HepG2 (cell line): ENCODE data around the gene URB1. TPM values are rescaled to one million over a fixed set of nuclear protein-coding genes. Genes with fewer than 3 reads are reported as not detected.
A peak's percentile ranks its signal among the peaks of the same experiment; 100 is the strongest.

Experiments used
- CENPX ChIP-seq: sonication (generic); formaldehyde crosslinking; IDR thresholded peaks from 2 replicates; pipeline ENCODE4 v1.9.0; 2021; ENCODE audit warnings: mild to moderate bottlenecking, missing genetic modification reagents, moderate library complexity
- CSRNP2 ChIP-seq: sonication (generic); formaldehyde crosslinking; conservative IDR thresholded peaks from 2 replicates; pipeline ENCODE4 v1.8.0; 2022; ENCODE audit warnings: low read depth, missing genetic modification reagents
- HNF1B ChIP-seq: sonication (generic); formaldehyde crosslinking; IDR thresholded peaks from 2 replicates; pipeline ENCODE4 v1.5.1; 2020; ENCODE audit warnings: mild to moderate bottlenecking, moderate library complexity, missing genetic modification reagents
- HNRNPK ChIP-seq: fragments of 200-400 bp; formaldehyde crosslinking; IDR thresholded peaks from 2 replicates; pipeline ENCODE4 v1.6.1; 2018; ENCODE audit warnings: low read length, low read depth, moderate library complexity, mild to moderate bottlenecking; ENCODE audit not compliant: poor library complexity, severe bottlenecking
- JARID2 ChIP-seq: sonication (generic); formaldehyde crosslinking; IDR thresholded peaks from 2 replicates; pipeline ENCODE4 v1.8.1; 2023; ENCODE audit warnings: missing genetic modification reagents, inconsistent platforms; ENCODE audit not compliant: insufficient replicate concordance
- KDM5A ChIP-seq: fragments of 200-600 bp; sonication (generic); IDR thresholded peaks from 2 replicates; pipeline ENCODE4 v1.7.0; 2018; ENCODE audit warnings: antibody characterized with exemption, mild to moderate bottlenecking, low read length, borderline replicate concordance
- NCOR1 ChIP-seq: fragments of 200-600 bp; sonication (generic); IDR thresholded peaks from 2 replicates; pipeline ENCODE4 v1.7.0; 2017; ENCODE audit warnings: antibody characterized with exemption, low read length, borderline replicate concordance
- NR2C2 ChIP-seq: sonication (generic); formaldehyde crosslinking; IDR thresholded peaks from 2 replicates; pipeline ENCODE4 v1.4.0; 2020; ENCODE audit warnings: missing genetic modification reagents, mild to moderate bottlenecking, moderate library complexity, borderline replicate concordance
- POLR2A ChIP-seq, 2 experiments: IDR thresholded peaks; 2 replicates each; pipeline ENCODE4 v1.6.1; 2011; ENCODE audit warnings: low read depth in 2 of 2, low read length in 2 of 2, mild to moderate bottlenecking in 1 of 2, moderate library complexity in 1 of 2; ENCODE audit not compliant: insufficient read depth in 1 of 2
- POLR2AphosphoS5 ChIP-seq: IDR thresholded peaks from 2 replicates; pipeline ENCODE4 v1.6.1; 2012; ENCODE audit warnings: low read depth, low read length
- TBX2 ChIP-seq: sonication (generic); formaldehyde crosslinking; IDR thresholded peaks from 2 replicates; pipeline ENCODE4 v1.5.0; 2020; ENCODE audit warnings: missing genetic modification reagents, mild to moderate bottlenecking, borderline replicate concordance
- ZBTB40 ChIP-seq, 2 experiments: fragments of 450-650 bp in 1 of 2; sonication (generic) in 1 of 2; formaldehyde crosslinking in 1 of 2; IDR thresholded peaks; 2 replicates each; pipeline versions ENCODE4 v1.6.1 to v1.8.0; 2016 to 2022; ENCODE audit warnings: antibody characterized with exemption in 1 of 2, mild to moderate bottlenecking in 1 of 2, missing genetic modification reagents in 1 of 2
- ZNF572 ChIP-seq: sonication (generic); formaldehyde crosslinking; IDR thresholded peaks from 2 replicates; pipeline ENCODE4 v1.5.1; 2020; ENCODE audit warnings: mild to moderate bottlenecking, missing genetic modification reagents
- ZNF691 ChIP-seq: sonication (generic); formaldehyde crosslinking; IDR thresholded peaks from 2 replicates; pipeline ENCODE4 v1.4.0; 2020; ENCODE audit warnings: missing genetic modification reagents, low read depth, mild to moderate bottlenecking, borderline replicate concordance
- polyA plus RNA-seq, 8 experiments: library from polyadenylated mRNA; depleted of rRNA in 3 of 8; stranded (reverse) in 7 of 8; unstranded in 1 of 8; fragments of >200 nt; fragmentation: Illumina TruSeq in 4 of 8; extraction: Trizol in 4 of 8; gene quantifications; 2 replicates each; pipeline versions ENCODE4 v1.2.1 to v1.2.3, GENCODE V29; 2011 to 2016; ENCODE audit warnings: low read depth in 4 of 8, missing spikeins in 1 of 8, mixed read lengths in 1 of 8; ENCODE audit not compliant: insufficient read depth in 1 of 8
- total RNA-seq, 5 experiments: library from RNA; depleted of rRNA; stranded (reverse); fragments of >200 nt; fragmentation: Illumina TruSeq; extraction: Trizol; gene quantifications; 2 replicates each; pipeline ENCODE4 v1.2.3, GENCODE V29; 2016; ENCODE audit warnings: low read depth in 1 of 5

The URB1 gene
- total and polyA plus RNA-seq, 2 of the 13 experiments (the other 11 are each of a cell fraction or from before 2014, with no cell fraction given): 4.5 to 16.7 TPM

GRCh38 chr21:32392880-32393676 lies at the start of gene URB1 (continued):
- peak; percentile 44; the same call in 1 of the 2 replicates for TF ChIP-seq NR2C2
- TF ChIP-seq ZNF572 (CRISPR knock-in tag): 0 out of 2 replicates have a peak, but pooled peaks have one; percentile 53
- TF ChIP-seq CENPX (CRISPR knock-in tag): no peak
- TF ChIP-seq KDM5A: peak; percentile 70; the same call in 1 of the 2 replicates
- TF ChIP-seq JARID2: no peak
- no peak for TF ChIP-seq HNRNPK
- peak; percentile 80 to 92; a peak in 3 of 4 replicates for TF ChIP-seq POLR2A (IDR thresholded peaks at IDR 0.05; ENCODE audit: insufficient read depth in 1 of 2, low read depth in 2 of 2, low read length in 2 of 2)
- TF ChIP-seq TBX2 (CRISPR knock-in tag): no peak; the same call in none of the 2 replicates
- no peak for TF ChIP-seq ZBTB40 (IDR thresholded peaks at IDR 0.05)
- peak; percentile 55 for TF ChIP-seq ZBTB40 (CRISPR knock-in tag; IDR thresholded peaks at IDR 0.05)
- TF ChIP-seq CSRNP2 (CRISPR knock-in tag): no peak
- TF ChIP-seq HNF1B: peak; percentile 45; the same call in 1 of the 2 replicates
- 0 out of 2 replicates have a peak, but pooled peaks have one; percentile 26 for TF ChIP-seq NCOR1
- TF ChIP-seq ZNF691: no peak; the same call in 1 of the 2 replicates
- peak; percentile 85 for TF ChIP-seq POLR2AphosphoS5
